Measurements from ENCODE around the gene MAP3K9.

The MAP3K9 gene

GRCh38 chr14:70788898-70789297 lies 20.4 kb downstream of the MAP3K9 start:
- no peak for DNase-seq (ENCODE audit: low read depth, low spot score)

- DNase-seq (ENCODE audit: low read depth, low spot score) = no peak
These were observed 23.8 kb downstream of the MAP3K9 start for GRCh38 chr14:70785556-70785955.

GRCh38 chr14:70784886-70785285 lies 24.4 kb downstream of the MAP3K9 start:
- no peak for DNase-seq (ENCODE audit: low read depth, low spot score)

GRCh38 chr14:70782361-70782760 lies 27.0 kb downstream of the MAP3K9 start:
- no peak for DNase-seq (ENCODE audit: low read depth, low spot score)

- no peak for DNase-seq (ENCODE audit: low read depth, low spot score)
These were observed 28.8 kb downstream of the MAP3K9 start for GRCh38 chr14:70780396-70781075.

GRCh38 chr14:70779667-70780066 lies 29.6 kb downstream of the MAP3K9 start:
- no peak for DNase-seq (ENCODE audit: low read depth, low spot score)

- DNase-seq (ENCODE audit: low read depth, low spot score) = no peak
These were observed 33.1 kb downstream of the MAP3K9 start for GRCh38 chr14:70776197-70776596.

- DNase-seq (ENCODE audit: low read depth, low spot score) = no peak
These were observed 36.0 kb downstream of the MAP3K9 start for GRCh38 chr14:70773182-70773862.

- DNase-seq (ENCODE audit: low read depth, low spot score) = no peak
These were observed 37.5 kb downstream of the MAP3K9 start for GRCh38 chr14:70771781-70772212.

GRCh38 chr14:70770490-70770889 lies 38.8 kb downstream of the MAP3K9 start:
- DNase-seq (ENCODE audit: low read depth, low spot score) = no peak

GRCh38 chr14:70759398-70759797 lies 49.9 kb downstream of the MAP3K9 start:
- no peak for DNase-seq (ENCODE audit: low read depth, low spot score)

- DNase-seq (ENCODE audit: low read depth, low spot score) = no peak
These were observed 53.7 kb downstream of the MAP3K9 start for GRCh38 chr14:70755655-70756054.

GRCh38 chr14:70754991-70755390 lies 54.3 kb downstream of the MAP3K9 start:
- DNase-seq (ENCODE audit: low read depth, low spot score) = no peak

- DNase-seq (ENCODE audit: low read depth, low spot score) = no peak
These were observed 55.8 kb downstream of the MAP3K9 start for GRCh38 chr14:70753518-70753953.

GRCh38 chr14:70748422-70748821 lies 60.9 kb downstream of the MAP3K9 start:
- no peak for DNase-seq (ENCODE audit: low read depth, low spot score)

- no peak for DNase-seq (ENCODE audit: low read depth, low spot score)
These were observed 64.7 kb downstream of the MAP3K9 start for GRCh38 chr14:70744641-70745040.

GRCh38 chr14:70742316-70742715 lies 67.0 kb downstream of the MAP3K9 start:
- no peak for DNase-seq (ENCODE audit: low read depth, low spot score)

- DNase-seq (ENCODE audit: low read depth, low spot score) = no peak
These were observed 67.8 kb downstream of the MAP3K9 start for GRCh38 chr14:70741482-70741881.

- DNase-seq (ENCODE audit: low read depth, low spot score) = no peak
These were observed 74.3 kb downstream of the MAP3K9 start for GRCh38 chr14:70735043-70735442.

GRCh38 chr14:70731447-70732239 lies 77.7 kb downstream of the MAP3K9 start:
- no peak for DNase-seq (ENCODE audit: low read depth, low spot score)

- no peak for DNase-seq (ENCODE audit: low read depth, low spot score)
These were observed 78.9 kb downstream of the MAP3K9 start for GRCh38 chr14:70730393-70730792.

- DNase-seq (ENCODE audit: low read depth, low spot score) = no peak
These were observed 82.5 kb downstream of the MAP3K9 start for GRCh38 chr14:70726651-70727375.

Data from activated CD4-positive, CD25-positive, alpha-beta regulatory T cell treated with anti-CD3 and anti-CD28 coated beads, Interleukin-2, amount 50 U/mL, for 16 hours (primary cell).